ENCODE data around the gene MICAL2.

DNA sequence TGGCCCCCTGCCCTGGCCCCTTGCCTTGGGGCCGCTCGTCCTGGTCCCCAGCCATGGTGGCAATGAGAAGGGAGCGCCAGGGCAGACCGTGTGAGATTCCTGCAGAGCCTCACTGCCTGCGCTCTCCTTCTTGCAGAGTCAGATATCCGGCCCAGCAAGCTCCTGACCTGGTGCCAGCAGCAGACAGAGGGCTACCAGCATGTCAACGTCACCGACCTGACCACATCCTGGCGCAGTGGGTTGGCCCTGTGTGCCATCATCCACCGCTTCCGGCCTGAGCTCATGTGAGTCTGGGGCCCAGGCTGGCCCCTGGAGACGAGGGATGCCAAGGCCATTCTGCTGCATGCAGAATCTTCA is 114.1 kb downstream of the MICAL2 start:
- TF ChIP-seq, protein P1, sequence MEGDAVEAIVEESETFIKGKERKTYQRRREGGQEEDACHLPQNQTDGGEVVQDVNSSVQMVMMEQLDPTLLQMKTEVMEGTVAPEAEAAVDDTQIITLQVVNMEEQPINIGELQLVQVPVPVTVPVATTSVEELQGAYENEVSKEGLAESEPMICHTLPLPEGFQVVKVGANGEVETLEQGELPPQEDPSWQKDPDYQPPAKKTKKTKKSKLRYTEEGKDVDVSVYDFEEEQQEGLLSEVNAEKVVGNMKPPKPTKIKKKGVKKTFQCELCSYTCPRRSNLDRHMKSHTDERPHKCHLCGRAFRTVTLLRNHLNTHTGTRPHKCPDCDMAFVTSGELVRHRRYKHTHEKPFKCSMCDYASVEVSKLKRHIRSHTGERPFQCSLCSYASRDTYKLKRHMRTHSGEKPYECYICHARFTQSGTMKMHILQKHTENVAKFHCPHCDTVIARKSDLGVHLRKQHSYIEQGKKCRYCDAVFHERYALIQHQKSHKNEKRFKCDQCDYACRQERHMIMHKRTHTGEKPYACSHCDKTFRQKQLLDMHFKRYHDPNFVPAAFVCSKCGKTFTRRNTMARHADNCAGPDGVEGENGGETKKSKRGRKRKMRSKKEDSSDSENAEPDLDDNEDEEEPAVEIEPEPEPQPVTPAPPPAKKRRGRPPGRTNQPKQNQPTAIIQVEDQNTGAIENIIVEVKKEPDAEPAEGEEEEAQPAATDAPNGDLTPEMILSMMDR (conservative IDR thresholded peaks at IDR 0.05; ENCODE audit: low read length): no peak
- TF ChIP-seq EZH2phosphoT487 (IDR thresholded peaks at IDR 0.05; ENCODE audit: borderline replicate concordance, low read depth, low read length): no peak

Data from OCI-LY7 (cell line).